Ovary (tissue), 3 donors: ENCODE data around the gene NOL11.

Experiments
- EP300 ChIP-seq: sonication (generic); formaldehyde crosslinking; IDR thresholded peaks from one replicate; pipeline ENCODE4 v1.6.1; 2017; ENCODE audit warnings: antibody characterized with exemption
- POLR2A ChIP-seq: fragments of 450-650 bp; IDR thresholded peaks from one replicate; pipeline ENCODE4 v1.6.1; 2017; ENCODE audit warnings: antibody characterized with exemption, mild to moderate bottlenecking, moderate library complexity
- TF ChIP-seq, protein P1 (sequence below), 3 donors: fragments of 450-650 bp in 2 of 3; fragments of 200-600 bp in 1 of 3; IDR thresholded peaks; one replicate each; pipeline versions ENCODE4 v1.5.1 to v1.8.0; 2016 to 2022; ENCODE audit warnings: antibody characterized with exemption in 3 of 3, mild to moderate bottlenecking in 1 of 3
- donor health status: DM: no; HTN: no; CAD: no.

DNA sequence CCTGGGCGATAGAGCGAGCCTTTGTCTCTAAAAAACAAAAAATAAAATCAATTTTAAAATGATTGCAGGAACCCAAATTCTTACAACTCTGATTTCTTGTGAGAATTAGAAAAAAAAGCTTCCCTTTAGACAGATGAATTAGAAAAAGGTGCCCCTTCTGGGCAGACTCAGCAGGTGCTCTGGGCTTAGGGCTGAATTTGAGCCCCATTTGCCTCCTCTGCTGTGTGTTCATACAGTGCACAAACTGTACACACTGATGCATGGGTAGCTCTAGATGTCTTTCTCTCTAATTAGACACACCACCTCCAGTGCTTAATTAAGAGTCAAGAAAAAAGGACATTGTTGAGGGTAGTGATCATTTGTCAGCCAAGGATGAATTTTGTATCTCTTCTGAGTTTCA is 38.5 kb upstream of the NOL11 start:
- TF ChIP-seq POLR2A = no peak
- TF ChIP-seq, protein P1, sequence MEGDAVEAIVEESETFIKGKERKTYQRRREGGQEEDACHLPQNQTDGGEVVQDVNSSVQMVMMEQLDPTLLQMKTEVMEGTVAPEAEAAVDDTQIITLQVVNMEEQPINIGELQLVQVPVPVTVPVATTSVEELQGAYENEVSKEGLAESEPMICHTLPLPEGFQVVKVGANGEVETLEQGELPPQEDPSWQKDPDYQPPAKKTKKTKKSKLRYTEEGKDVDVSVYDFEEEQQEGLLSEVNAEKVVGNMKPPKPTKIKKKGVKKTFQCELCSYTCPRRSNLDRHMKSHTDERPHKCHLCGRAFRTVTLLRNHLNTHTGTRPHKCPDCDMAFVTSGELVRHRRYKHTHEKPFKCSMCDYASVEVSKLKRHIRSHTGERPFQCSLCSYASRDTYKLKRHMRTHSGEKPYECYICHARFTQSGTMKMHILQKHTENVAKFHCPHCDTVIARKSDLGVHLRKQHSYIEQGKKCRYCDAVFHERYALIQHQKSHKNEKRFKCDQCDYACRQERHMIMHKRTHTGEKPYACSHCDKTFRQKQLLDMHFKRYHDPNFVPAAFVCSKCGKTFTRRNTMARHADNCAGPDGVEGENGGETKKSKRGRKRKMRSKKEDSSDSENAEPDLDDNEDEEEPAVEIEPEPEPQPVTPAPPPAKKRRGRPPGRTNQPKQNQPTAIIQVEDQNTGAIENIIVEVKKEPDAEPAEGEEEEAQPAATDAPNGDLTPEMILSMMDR (IDR thresholded peaks at IDR 0.05) = no peak
- no peak for TF ChIP-seq EP300
